Omental fat pad (tissue), 4 donors: ENCODE results near the gene ACHE. TPM values are rescaled to one million over a fixed set of nuclear protein-coding genes. Genes with fewer than 3 reads are reported as not detected.
"Not testable (repeated sequence)": the region's sequence is repeated elsewhere in the genome, so short reads cannot be mapped to it uniquely, and the experiment has no call there.

Experiments
- ATAC-seq: fragments of 150-250 bp; one replicate; pipeline ENCODE4 v1.9.1; 2016; ENCODE audit warnings: mild to moderate bottlenecking, moderate library complexity; ENCODE audit not compliant: low FRiP score
- DNase-seq: peaks from one replicate; pipeline ENCODE4 v3.0.0-alpha.2; 2019; ENCODE audit warnings: low spot score
- total RNA-seq, 4 donors: library from RNA; depleted of rRNA; stranded (reverse); fragments of >200 nt; gene quantifications; one replicate each; pipeline ENCODE4 v1.1.0, GENCODE V29; 2016
- TF ChIP-seq, protein P1 (sequence below), 3 donors: fragments of 450-650 bp; IDR thresholded peaks; one replicate each; pipeline ENCODE4 v1.5.1; 2016 to 2017; ENCODE audit warnings: antibody characterized with exemption in 3 of 3, mild to moderate bottlenecking in 3 of 3, moderate library complexity in 2 of 3

The ACHE gene
- total RNA-seq = under 1 TPM; 0.50 to 0.96 (median 0.73) TPM

DNA sequence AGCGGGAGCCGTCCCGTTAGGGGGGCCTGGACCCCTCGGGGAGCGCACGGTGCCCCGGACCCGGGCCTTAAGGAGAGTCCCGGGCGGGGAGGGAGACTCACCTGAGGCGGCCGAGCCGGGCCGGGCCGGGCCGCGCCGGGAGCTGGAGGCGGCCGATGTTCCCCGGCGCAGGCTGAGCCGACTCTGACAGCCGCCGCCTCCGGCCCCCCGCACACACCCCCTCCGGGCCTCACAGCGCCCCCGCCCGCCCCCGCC, at the start of gene ACHE:
Gene ACHE, minus strand, starts transcription at position 188 of the 255 bp plus-strand sequence. CDS start 1,656 bp downstream, outside the sequence.
- TF ChIP-seq, protein P1, sequence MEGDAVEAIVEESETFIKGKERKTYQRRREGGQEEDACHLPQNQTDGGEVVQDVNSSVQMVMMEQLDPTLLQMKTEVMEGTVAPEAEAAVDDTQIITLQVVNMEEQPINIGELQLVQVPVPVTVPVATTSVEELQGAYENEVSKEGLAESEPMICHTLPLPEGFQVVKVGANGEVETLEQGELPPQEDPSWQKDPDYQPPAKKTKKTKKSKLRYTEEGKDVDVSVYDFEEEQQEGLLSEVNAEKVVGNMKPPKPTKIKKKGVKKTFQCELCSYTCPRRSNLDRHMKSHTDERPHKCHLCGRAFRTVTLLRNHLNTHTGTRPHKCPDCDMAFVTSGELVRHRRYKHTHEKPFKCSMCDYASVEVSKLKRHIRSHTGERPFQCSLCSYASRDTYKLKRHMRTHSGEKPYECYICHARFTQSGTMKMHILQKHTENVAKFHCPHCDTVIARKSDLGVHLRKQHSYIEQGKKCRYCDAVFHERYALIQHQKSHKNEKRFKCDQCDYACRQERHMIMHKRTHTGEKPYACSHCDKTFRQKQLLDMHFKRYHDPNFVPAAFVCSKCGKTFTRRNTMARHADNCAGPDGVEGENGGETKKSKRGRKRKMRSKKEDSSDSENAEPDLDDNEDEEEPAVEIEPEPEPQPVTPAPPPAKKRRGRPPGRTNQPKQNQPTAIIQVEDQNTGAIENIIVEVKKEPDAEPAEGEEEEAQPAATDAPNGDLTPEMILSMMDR (IDR thresholded peaks at IDR 0.05) = no peak
- no peak for DNase-seq
- no peak for ATAC-seq

DNA sequence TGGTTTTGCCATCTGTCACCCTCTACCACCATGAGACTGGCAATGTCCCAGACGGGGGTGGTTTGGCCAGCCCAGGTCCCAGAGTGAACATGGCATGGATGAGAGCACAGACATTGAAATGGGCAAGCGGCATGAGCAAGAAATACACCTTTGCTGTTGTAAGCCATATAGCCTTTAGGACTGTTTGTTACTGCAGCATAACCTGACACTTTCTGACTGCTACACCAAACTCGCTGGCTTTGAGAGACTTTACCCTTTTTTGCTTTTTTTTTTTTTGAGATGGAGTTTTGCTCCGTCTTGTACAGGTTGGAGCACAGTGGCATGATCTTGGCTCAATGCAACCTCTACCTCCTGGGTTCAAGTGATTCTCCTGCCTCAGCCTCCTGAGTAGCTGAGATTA, 48.5 kb upstream of the ACHE start:
- ATAC-seq (no peak), DNase-seq (no peak)
- TF ChIP-seq, protein P1 (IDR thresholded peaks at IDR 0.05) = no peak

DNA sequence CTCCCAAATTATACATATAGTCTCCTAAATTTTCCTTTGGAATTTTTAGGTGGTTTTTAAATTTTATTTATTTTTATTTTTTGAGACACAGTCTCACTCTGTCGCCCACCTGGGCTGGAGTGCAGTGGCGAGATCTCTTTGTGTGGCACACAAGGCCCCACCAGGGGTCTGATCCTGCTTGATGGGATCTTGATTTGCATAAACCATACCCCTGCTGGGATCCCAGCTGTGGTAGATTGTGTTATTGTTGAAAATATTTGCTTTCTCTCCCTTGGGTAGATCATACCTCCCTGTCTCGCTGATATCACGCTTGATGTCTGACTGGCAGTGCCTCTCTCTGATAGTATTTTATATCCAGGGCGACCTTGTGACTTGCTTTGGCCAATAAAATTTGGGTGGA, 48.0 kb upstream of the ACHE start:
- ATAC-seq (no peak), DNase-seq (no peak)
- TF ChIP-seq, protein P1 (IDR thresholded peaks at IDR 0.05) = no peak

DNA sequence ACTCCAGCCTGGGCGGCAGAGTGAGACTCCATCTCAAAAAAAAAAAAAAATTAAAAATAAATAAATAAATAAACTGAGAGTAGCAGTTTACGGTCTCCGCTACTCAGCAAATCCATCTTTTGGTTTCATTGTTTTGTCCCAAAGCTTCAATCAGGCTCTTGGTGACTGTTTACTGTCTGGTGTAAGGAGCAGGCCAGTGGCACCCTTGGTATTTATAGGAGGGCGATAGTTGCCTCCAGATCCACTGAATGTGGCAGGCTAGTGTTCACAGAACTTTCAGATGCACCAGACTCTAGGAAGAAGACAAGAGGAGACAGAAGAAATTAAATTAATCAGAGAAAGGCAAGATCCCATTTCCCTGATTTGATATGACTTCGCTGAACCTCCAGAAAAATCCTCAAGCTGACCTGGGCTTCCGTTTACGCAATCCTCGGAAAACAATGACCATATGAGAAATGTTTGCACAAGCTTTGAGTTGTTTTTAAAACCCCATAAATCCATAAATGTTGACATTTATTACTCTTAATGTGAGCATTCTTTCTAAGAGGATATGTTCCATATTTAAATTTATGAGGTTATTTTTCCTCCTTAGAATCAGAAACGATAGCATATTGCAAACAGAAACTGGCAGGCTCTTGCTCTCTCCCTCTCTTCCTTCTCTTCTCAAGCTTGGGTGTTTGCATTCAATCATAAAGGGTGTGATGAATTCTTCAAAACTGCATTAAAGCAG, 46.5 kb upstream of the ACHE start:
- no peak for ATAC-seq
- TF ChIP-seq, protein P1 (IDR thresholded peaks at IDR 0.05) = no peak
- DNase-seq = no peak

DNA sequence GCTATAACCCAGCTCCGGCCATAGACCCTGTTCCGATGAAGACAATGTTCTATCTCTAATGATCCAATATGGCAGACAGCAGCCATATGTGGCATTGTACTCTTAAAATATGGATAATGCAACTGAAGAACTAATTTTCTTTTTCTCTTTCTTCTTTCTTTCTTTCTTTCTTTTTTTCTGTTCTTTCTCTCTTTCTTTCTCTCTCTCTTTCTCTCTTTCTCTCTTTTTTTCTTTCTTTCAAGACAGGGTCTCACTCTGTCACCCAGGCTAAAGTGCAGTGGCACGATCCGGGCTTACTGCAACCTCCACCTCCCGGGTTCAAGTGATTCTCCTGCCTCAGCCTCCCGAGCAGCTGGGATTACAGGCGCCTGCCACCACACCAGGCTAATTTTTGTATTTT, 40.5 kb upstream of the ACHE start:
- not testable (repeated sequence) for DNase-seq, ATAC-seq

DNA sequence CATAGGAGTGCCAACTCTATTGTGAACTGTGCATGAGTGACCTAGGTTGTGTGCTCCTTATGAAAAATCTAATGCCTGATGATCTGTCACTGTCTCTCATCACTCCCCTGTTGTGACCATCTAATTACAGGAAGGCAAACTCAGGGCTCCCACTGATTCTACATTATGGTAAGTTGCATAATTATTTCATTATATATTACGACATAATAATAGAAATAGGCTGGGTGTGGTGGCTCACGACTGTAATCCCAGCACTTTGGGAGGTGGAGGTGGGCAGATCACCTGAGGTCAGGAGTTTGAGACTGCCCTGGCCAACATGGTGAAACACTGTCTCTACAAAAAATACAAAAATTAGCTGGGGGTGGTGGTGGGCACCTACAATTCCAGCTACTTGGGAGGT, 39.7 kb upstream of the ACHE start:
- not testable (repeated sequence) for DNase-seq, ATAC-seq

DNA sequence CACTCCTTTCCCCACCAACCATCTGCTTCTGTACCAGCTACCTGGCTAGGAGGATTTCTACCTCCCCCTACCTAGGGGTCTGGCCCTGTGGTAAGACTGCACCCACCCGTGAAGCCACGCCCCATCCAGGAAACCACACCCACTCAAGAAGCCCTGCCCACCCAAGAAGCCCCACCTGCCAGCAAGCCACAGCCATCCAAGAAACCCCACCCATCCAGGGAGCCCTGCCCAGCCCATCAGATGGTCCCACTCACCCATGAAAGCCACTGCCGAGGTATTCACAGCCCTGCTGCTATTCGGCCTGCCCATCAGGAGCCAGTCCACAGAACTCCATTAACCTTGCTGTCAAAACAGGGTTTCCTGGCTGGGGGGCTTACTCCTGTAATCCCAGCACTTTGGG, 38.0 kb upstream of the ACHE start:
- ATAC-seq (no peak), DNase-seq (no peak)
- TF ChIP-seq, protein P1 (IDR thresholded peaks at IDR 0.05) = no peak

DNA sequence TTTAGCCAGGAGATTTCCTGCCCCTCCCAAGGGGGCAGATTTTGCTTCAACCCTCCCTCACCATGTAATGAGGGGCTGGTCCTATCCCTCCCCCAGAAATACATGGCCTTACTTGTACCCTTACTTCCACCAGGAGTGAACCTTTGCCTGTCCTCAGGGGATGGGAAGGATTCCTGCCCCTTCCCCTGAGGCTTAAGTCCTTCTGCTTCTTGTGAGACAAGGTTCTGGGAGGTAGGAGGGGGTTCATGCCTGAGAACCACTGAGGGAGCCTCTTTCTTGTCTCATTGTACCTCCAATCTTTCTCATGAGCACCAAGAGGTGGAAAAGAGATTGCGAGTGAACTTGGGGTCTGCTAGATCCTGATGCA, 34.1 kb upstream of the ACHE start:
- DNase-seq = no peak
- no peak for ATAC-seq
- TF ChIP-seq, protein P1 (IDR thresholded peaks at IDR 0.05) = no peak

DNA sequence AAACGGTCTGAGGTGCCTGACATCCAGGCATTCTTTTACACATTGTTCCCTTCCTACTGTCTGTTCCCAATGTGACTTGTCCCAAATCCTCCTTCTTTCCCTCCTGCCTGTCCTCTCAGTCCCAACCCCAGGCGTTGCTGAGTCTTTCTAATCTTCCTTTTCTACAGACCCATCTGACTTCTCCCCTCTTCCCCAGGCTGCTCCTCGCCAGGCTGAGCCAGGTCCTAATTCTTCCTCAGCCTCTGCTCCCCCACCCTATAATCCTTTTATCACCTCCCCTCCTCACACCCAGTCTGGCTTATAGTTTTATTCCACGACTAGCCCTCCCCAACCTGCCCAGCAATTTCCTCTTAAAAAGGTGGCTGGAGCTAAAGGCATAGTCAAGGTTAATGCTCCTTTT, 27.9 kb upstream of the ACHE start:
- DNase-seq, ATAC-seq: not testable (repeated sequence)
